Fibroblast of villous mesenchyme (primary cell): ENCODE measurements around the gene MT1B. TPM values are rescaled to one million over a fixed set of nuclear protein-coding genes. Genes with fewer than 3 reads are reported as not detected.

Experiments used
- DNase-seq: peaks from one replicate; pipeline ENCODE4 v3.0.0-alpha.2; 2010; ENCODE audit warnings: low read depth
- H3K4me3 ChIP-seq: 2 replicates; pipeline ENCODE4 v1.5.1; 2011; ENCODE audit warnings: low read depth, mild to moderate bottlenecking, low read length
- total RNA-seq: library from RNA; depleted of rRNA; stranded (reverse); fragments of >200 nt; gene quantifications from 2 replicates; pipeline ENCODE4 v1.2.3, GENCODE V29; 2012
- TF ChIP-seq, protein P1 (sequence below): IDR thresholded peaks from 2 replicates; pipeline ENCODE4 v1.5.1; 2012; ENCODE audit warnings: low read depth, mild to moderate bottlenecking, low read length; ENCODE audit not compliant: insufficient read depth

MT1B gene
- total RNA-seq, 1 donor: not detected

DNA sequence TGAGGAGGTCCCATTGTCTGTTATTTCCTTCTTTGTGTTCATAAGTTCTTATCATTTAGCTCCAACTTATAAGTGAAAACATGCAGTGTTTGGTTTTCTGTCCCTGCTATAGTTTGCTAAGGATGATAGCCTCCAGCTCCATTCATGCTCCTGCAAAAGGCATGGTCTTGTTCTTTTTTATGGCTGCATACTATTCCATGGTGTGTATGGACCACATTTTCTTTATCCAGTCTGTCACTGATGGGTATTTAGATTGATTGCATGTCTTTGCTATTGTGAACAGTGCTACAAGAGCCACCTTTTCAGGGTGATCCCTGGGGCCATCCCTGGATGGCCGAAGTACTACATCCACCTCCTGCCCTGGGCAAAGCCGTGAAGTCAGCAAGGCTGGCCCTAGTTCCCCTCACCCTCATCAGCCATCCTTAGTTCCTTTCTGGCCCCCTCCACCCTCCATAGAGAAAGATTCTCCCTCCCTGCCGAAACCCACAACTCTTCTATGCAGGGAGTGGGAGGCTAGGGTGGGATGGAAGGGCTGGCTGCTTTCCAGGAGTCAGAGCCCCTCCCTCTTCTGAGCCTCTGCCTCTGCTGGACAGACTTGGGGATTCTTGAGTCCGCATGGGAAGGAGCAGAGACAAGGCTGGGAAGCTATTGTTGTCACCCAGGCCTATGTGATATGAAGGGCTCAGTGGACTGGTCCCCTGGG lies 38.9 kb downstream of the MT1B start:
- H3K4me3 ChIP-seq: no peak overlapping the region
- no peak for DNase-seq

DNA sequence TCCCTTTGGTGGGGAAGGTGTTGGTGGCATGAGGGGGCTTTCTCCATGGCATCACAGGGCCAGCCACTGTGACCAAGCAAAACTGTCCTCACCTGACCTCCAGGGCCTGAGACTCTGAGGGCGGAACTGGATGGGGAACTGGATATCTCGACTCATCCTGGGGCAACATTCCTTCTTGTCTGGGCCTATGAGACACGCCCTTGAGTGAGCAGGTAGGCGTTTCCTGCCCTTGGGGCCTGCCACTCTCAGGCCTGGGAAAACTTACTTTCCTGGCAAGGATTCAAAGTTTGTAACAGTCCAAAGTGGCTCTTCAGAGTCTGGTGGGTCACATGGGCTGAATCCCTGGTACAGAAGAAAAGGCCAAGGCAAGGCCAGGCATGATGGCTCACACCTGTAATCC lies 40.2 kb downstream of the MT1B start:
- DNase-seq: no peak
- no peak overlapping the region for H3K4me3 ChIP-seq
- TF ChIP-seq, protein P1, sequence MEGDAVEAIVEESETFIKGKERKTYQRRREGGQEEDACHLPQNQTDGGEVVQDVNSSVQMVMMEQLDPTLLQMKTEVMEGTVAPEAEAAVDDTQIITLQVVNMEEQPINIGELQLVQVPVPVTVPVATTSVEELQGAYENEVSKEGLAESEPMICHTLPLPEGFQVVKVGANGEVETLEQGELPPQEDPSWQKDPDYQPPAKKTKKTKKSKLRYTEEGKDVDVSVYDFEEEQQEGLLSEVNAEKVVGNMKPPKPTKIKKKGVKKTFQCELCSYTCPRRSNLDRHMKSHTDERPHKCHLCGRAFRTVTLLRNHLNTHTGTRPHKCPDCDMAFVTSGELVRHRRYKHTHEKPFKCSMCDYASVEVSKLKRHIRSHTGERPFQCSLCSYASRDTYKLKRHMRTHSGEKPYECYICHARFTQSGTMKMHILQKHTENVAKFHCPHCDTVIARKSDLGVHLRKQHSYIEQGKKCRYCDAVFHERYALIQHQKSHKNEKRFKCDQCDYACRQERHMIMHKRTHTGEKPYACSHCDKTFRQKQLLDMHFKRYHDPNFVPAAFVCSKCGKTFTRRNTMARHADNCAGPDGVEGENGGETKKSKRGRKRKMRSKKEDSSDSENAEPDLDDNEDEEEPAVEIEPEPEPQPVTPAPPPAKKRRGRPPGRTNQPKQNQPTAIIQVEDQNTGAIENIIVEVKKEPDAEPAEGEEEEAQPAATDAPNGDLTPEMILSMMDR: no peak

More for the DNA sequence above, 38.9 kb downstream of the MT1B start:
- TF ChIP-seq, protein P1: no peak

DNA sequence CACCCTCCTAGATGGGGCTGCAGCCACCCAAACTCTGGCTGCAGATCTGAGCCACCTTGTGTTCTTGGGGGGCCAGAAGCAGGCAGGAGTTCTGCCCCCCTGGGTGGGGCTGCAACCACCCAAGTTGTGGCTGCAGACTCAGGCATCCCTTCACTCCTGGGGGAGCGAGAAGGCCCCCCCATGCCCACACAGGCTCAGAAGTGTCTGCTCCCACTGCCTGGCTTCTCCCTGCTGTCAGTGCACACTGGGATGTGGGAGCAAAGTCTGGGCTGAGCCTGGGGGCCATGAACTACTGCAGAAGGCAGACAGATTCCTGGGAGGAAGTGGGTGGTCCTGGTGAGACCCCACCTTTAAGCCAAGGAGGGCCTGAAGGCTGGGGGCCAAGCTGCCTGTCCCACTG lies 43.6 kb downstream of the MT1B start:
- TF ChIP-seq, protein P1: no peak
- H3K4me3 ChIP-seq: no peak overlapping the region
- no peak for DNase-seq

DNA sequence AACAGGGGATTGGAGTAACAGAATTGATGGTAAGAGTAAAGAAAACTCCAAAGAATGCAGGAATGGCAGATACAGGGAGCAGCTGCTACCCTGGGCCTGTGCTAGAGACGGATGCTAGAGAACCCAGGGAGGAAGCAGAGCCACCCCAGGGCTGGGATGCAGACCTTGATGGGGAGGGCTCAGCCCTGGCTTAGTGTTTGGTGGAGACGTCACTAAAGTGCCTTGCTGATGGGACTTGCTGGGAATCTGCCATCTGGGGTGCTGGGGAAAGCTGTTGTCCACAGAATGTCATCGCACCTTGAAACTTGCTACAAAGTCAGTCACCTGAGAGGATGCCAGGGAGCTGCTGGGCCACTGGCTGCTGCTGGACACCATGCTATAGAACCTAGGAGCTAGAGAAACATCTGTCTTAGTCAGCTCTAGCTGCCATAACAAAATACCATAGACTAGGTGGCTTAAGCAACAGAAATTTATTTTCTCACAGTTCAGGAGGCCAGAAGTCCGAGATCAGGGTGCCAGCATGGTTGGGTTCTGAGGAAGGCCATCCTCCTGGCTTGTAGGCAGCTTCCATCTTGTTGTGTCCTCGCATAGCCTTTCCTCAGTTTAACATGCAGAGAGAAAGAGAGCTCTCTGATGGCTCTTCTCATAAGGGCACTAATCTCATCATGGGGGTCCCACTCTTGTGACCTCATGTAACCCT lies 45.9 kb downstream of the MT1B start:
- no peak overlapping the region for H3K4me3 ChIP-seq
- no peak for DNase-seq
- TF ChIP-seq, protein P1: no peak

DNA sequence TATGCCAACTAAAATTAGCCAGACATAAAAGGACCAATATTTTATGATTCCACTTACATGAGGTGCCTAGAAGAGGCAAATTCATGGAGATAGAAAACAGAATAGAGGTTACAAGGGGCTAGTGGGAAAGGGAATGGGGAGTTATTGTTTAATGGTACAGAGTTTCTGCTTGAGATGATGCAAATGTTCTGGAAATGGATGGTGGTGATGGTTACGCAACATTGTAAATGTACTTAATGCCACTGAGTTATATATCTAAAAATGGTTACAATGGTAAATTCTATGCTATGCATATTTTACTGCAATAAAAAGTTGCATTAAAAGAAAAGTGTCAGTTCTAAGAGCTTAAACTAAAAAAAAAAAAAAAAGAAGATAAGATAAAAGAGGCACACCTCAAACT lies 48.5 kb downstream of the MT1B start:
- TF ChIP-seq, protein P1: no peak
- peak; percentile 43 for DNase-seq
- H3K4me3 ChIP-seq: no peak overlapping the region

DNA sequence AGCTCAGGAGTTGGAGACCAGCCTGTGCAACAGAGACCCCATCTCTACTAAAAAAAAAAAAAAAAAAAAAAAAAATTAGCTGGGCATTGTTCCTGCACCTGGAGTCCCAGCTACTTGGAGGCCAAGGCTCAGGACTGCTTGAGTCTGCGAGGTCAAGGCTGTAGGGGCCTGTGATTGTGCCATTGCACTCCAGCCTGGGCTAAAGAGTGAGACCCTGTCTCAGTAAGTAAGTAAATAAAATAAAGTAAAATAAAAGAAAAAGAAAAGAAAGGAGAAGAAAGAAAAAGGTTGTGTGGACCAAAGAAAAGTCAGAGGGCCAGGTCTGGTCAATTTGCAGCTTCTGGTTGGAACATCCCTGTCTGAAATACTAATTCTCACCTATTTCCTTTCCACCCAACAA lies 48.9 kb downstream of the MT1B start:
- no peak overlapping the region for H3K4me3 ChIP-seq
- TF ChIP-seq, protein P1: no peak
- no peak for DNase-seq

DNA sequence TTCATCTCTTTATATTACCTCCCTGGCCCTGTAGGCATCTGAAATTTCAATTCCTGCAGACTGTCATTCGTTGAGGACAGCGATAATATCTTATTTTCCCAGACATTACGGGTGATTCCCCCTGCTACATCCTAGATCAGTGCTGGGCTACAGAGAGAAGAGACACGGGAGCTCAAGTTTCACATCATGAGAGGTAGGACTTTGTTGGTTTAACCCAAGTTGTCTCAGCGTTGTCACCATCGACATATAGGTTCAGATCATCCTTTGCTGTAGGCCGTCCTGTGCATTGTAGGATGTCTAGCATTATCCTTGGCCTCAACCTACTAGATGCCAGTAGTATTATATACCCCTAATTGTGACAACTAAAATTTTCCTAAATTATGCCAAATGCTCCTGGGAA lies 49.8 kb downstream of the MT1B start:
- TF ChIP-seq, protein P1: no peak
- no peak overlapping the region for H3K4me3 ChIP-seq
- no peak for DNase-seq
